GM12878 (cell line): Measurements from ENCODE around the gene AVPR1B. TPM values are rescaled to one million over a fixed set of nuclear protein-coding genes. Genes with fewer than 3 reads are reported as not detected.

ENCODE experiments used
- ATAC-seq: fragments of 200-7000 bp; cut with Tn5 transposase; 3 replicates; pipeline ENCODE4 v1.9.1; 2020; ENCODE audit warnings: mild to moderate bottlenecking, moderate library complexity
- BruUV-seq: library from RNA; stranded (reverse); fragments of 400-500 nt; replicated peaks from 2 replicates; lab custom pipeline; 2021; lab: Mats Ljungman, UMichigan
- CTCF ChIA-PET: fragments of 300-600 bp; sonication (Branson Sonifier 250); formaldehyde crosslinking; extraction: SDS; loops from one replicate; lab custom pipeline; 2021; ENCODE audit warnings: inconsistent platforms; lab: Yijun Ruan, JAX
- POLR2A ChIA-PET: fragments of 350-600 bp; formaldehyde crosslinking; extraction: SDS; loops from one replicate; lab custom pipeline; 2021; ENCODE audit warnings: inconsistent platforms; lab: Charles Lee
- RAD21 ChIA-PET: fragments of 300-600 bp; sonication (Branson Sonifier 250); formaldehyde crosslinking; loops from one replicate; lab custom pipeline; 2023; ENCODE audit warnings: antibody characterized with exemption; ENCODE audit not compliant: unreplicated experiment; lab: Charles Lee
- SMC1A ChIA-PET: fragments of 300-600 bp; sonication (Branson Sonifier 250); formaldehyde crosslinking; loops from one replicate; lab custom pipeline; 2023; ENCODE audit not compliant: unreplicated experiment, uncharacterized antibody; lab: Charles Lee
- DNase-seq: peaks from one replicate; pipeline ENCODE4 v3.0.0-alpha.2; 2011; ENCODE audit warnings: low read depth, low spot score
- FAIRE-seq: peaks from 3 replicates; lab custom pipeline; 2011; peaks lifted over from hg19 to GRCh38; lab: Jason Lieb, UNC
- H2AFZ ChIP-seq: 2 replicates; pipeline ENCODE4 v1.6.0; 2011; ENCODE audit warnings: low read depth, low read length, control low read depth; ENCODE audit not compliant: control insufficient read depth
- H3K27ac ChIP-seq: 2 replicates; pipeline ENCODE4 v1.5.1; 2011; ENCODE audit warnings: control low read depth; ENCODE audit not compliant: control insufficient read depth, insufficient read depth
- H3K27me3 ChIP-seq, 2 experiments: replicated peaks in 1 of 2; 2 replicates each; pipeline versions ENCODE4 v1.6.0 to v1.6.1; 2011; ENCODE audit warnings: low read length in 1 of 2; ENCODE audit not compliant: control insufficient read depth in 2 of 2, insufficient read depth in 2 of 2
- H3K36me3 ChIP-seq, 2 experiments: 2 replicates each; pipeline ENCODE4 v1.5.1; 2011; ENCODE audit warnings: low read length in 1 of 2; ENCODE audit not compliant: control insufficient read depth in 2 of 2, insufficient read depth in 2 of 2
- H3K4me1 ChIP-seq: 2 replicates; pipeline ENCODE4 v1.6.1; 2011; ENCODE audit warnings: mild to moderate bottlenecking, low read length, moderate library complexity, mixed read lengths; ENCODE audit not compliant: control insufficient read depth, insufficient read depth
- H3K4me2 ChIP-seq: 2 replicates; pipeline ENCODE4 v1.6.0; 2011; ENCODE audit warnings: control low read depth; ENCODE audit not compliant: control insufficient read depth, insufficient read depth
- H3K4me3 ChIP-seq: fragments of 200-600 bp; sonication (generic); 2 replicates; pipeline ENCODE4 v1.5.1; 2016
- H3K79me2 ChIP-seq: 2 replicates; pipeline ENCODE4 v1.6.0; 2011; ENCODE audit warnings: low read length; ENCODE audit not compliant: control insufficient read depth, insufficient read depth
- H3K9ac ChIP-seq: 2 replicates; pipeline ENCODE4 v1.8.0; 2011; ENCODE audit warnings: low read length, control low read depth, mixed read lengths; ENCODE audit not compliant: control insufficient read depth, insufficient read depth
- H3K9me3 ChIP-seq: replicated peaks from 3 replicates; pipeline ENCODE4 v1.5.1; 2011; ENCODE audit warnings: mild to moderate bottlenecking, low read length; ENCODE audit not compliant: control insufficient read depth, insufficient read depth
- H4K20me1 ChIP-seq: 2 replicates; pipeline ENCODE4 v1.6.0; 2011; ENCODE audit not compliant: control insufficient read depth, insufficient read depth
- MEF2B ChIP-seq: fragments of 450-650 bp; IDR thresholded peaks from 2 replicates; pipeline ENCODE4 v1.6.1; 2018; ENCODE audit warnings: mild to moderate bottlenecking, moderate library complexity; ENCODE audit not compliant: partially characterized antibody, poor library complexity, severe bottlenecking
- NFIC ChIP-seq: IDR thresholded peaks from 2 replicates; pipeline ENCODE4 v1.6.1; 2012; ENCODE audit warnings: low read depth, mild to moderate bottlenecking, inconsistent platforms, low read length, moderate library complexity
- NFYB ChIP-seq: IDR thresholded peaks from 2 replicates; pipeline ENCODE4 v1.6.1; 2011; ENCODE audit warnings: low read depth, mild to moderate bottlenecking, low read length, improper control_type of control experiment, moderate library complexity; ENCODE audit not compliant: insufficient read depth
- PAX8 ChIP-seq: fragments of 450-650 bp; IDR thresholded peaks from 2 replicates; pipeline ENCODE4 v1.6.1; 2017; ENCODE audit warnings: mild to moderate bottlenecking, moderate library complexity
- TAF1 ChIP-seq: IDR thresholded peaks from 2 replicates; pipeline ENCODE4 v1.6.1; 2011; ENCODE audit warnings: mild to moderate bottlenecking, low read depth, low read length, borderline replicate concordance
- WGBS: methylation state at CpG from one replicate; pipeline ENCODE4 v1.1.6; 2016; ENCODE audit warnings: low lambda C conversion rate; ENCODE audit not compliant: insufficient replicate concordance, insufficient coverage; ENCODE audit errors: missing lambda C conversion rate; 5-methylcytosine and 5-hydroxymethylcytosine counted together
- in situ Hi-C: fragments of 300-500 bp; cut with MboI; formaldehyde crosslinking; loops from 9 replicates; pipeline ENCODE4 v1.14.3; 2018; ENCODE audit warnings: mixed read lengths
- intact Hi-C: fragments of 100-400 bp; cut with micrococcal nuclease; formaldehyde crosslinking; loops from one replicate; pipeline ENCODE4 v1.14.2; 2022; ENCODE audit not compliant: unreplicated experiment
- polyA plus RNA-seq, 11 experiments: library from polyadenylated mRNA; depleted of rRNA in 4 of 11; unstranded in 6 of 11; stranded (reverse) in 5 of 11; fragments of >200 nt; fragmentation: Nextera tagmentation in 4 of 11; fragmentation: Illumina TruSeq in 1 of 11; extraction: Ambion mirVana in 4 of 11; extraction: Trizol in 1 of 11; gene quantifications; 1 replicate in 1 of 11; 2 replicates in 10 of 11; pipeline versions ENCODE4 v1.2.1 to v1.2.3, GENCODE V29; 2011 to 2016; ENCODE audit warnings: inconsistent platforms in 2 of 11, missing spikeins in 2 of 11, low read depth in 1 of 11
- total RNA-seq, 4 experiments: library from RNA; depleted of rRNA in 3 of 4; stranded (reverse); fragments of >200 nt in 3 of 4; fragmentation: Illumina TruSeq in 1 of 4; extraction: Trizol in 1 of 4; gene quantifications; 2 replicates each; pipeline versions ENCODE4 v1.2.1 to v1.2.3, GENCODE V29; 2013 to 2021
- TF ChIP-seq, protein P1 (sequence below): fragments of 450-650 bp; formaldehyde crosslinking; IDR thresholded peaks from 2 replicates; pipeline ENCODE4 v1.4.0; 2020; ENCODE audit warnings: mild to moderate bottlenecking, moderate library complexity

Gene AVPR1B
- total and polyA plus RNA-seq, 10 of the 15 experiments (the other 5 are each of a cell fraction or from before 2014, with no cell fraction given): not detected

GRCh38 chr1:206106328-206107167 lies 10.6 kb downstream of the AVPR1B start (continued):
- no peak for TF ChIP-seq MEF2B
- TF ChIP-seq TAF1: no peak
- no peak for TF ChIP-seq NFIC
- TF ChIP-seq PAX8: no peak
- no peak for TF ChIP-seq NFYB

GRCh38 chr1:206105464-206105995 lies 11.7 kb downstream of the AVPR1B start:
- Histone ChIP-seq H3K9me3 (no peaks in the 10 kb centered on the region), H3K9ac (no peak overlapping the region), H3K36me3 (no peaks in the 10 kb centered on the region), H3K4me1 (no peaks in the 10 kb centered on the region), H3K79me2 (no peaks in the 10 kb centered on the region), H3K27ac (no peak overlapping the region), H4K20me1 (no peaks in the 10 kb centered on the region), H3K4me2 (no peak overlapping the region), H3K4me3 (no peak overlapping the region), H2AFZ (no peak overlapping the region), H3K27me3 (peaks cover 0 to 2% of the 10 kb centered on the region in 2 experiments; a peak in 2 of 4 replicates)
- WGBS: 42% methylated on average over 4 of the region's 4 CpGs
- SMC1A ChIA-PET: interaction anchor here (0.5 to 16.8 kb wide), 24 partner anchors 9 to 446 kb away, joined by 3 to 329 read pairs (median 5); no protein-coding TSS in a partner anchor
- FAIRE-seq: no peak
- no peak for TF ChIP-seq PAX8
- TF ChIP-seq, protein P1, sequence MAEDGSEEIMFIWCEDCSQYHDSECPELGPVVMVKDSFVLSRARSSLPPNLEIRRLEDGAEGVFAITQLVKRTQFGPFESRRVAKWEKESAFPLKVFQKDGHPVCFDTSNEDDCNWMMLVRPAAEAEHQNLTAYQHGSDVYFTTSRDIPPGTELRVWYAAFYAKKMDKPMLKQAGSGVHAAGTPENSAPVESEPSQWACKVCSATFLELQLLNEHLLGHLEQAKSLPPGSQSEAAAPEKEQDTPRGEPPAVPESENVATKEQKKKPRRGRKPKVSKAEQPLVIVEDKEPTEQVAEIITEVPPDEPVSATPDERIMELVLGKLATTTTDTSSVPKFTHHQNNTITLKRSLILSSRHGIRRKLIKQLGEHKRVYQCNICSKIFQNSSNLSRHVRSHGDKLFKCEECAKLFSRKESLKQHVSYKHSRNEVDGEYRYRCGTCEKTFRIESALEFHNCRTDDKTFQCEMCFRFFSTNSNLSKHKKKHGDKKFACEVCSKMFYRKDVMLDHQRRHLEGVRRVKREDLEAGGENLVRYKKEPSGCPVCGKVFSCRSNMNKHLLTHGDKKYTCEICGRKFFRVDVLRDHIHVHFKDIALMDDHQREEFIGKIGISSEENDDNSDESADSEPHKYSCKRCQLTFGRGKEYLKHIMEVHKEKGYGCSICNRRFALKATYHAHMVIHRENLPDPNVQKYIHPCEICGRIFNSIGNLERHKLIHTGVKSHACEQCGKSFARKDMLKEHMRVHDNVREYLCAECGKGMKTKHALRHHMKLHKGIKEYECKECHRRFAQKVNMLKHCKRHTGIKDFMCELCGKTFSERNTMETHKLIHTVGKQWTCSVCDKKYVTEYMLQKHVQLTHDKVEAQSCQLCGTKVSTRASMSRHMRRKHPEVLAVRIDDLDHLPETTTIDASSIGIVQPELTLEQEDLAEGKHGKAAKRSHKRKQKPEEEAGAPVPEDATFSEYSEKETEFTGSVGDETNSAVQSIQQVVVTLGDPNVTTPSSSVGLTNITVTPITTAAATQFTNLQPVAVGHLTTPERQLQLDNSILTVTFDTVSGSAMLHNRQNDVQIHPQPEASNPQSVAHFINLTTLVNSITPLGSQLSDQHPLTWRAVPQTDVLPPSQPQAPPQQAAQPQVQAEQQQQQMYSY (CRISPR knock-in tag): no peak
- no peak for DNase-seq
- intact Hi-C loops (no loop called here), in situ Hi-C loops (loop anchor here (5.0 kb wide), 2 partner anchors 123 to 313 kb away; no protein-coding TSS in a partner anchor)
- no peak for ATAC-seq
- POLR2A ChIA-PET: interaction anchor here (0.9 kb wide), 1 partner anchor 9 kb away, joined by 3 read pairs; no protein-coding TSS in a partner anchor
- BruUV-seq: no TSS peak
- CTCF ChIA-PET: interaction anchor here (1.0 to 12.1 kb wide), 34 partner anchors 9 to 446 kb away, joined by 3 to 384 read pairs (median 6); partner anchors contain the start of gene RAB29
- RAD21 ChIA-PET: interaction anchor here (0.7 to 9.2 kb wide), 22 partner anchors 8 to 447 kb away, joined by 3 to 197 read pairs (median 6); partner anchors contain the start of genes CTSE and RAB7B
